G401.6 (cell line): ENCODE data around the gene E2F1.
"Not testable (repeated sequence)": the region's sequence is repeated elsewhere in the genome, so short reads cannot be mapped to it uniquely, and the experiment has no call there.

Source experiments
- FAIRE-seq: peaks from 2 replicates; lab custom pipeline; 2012; peaks lifted over from hg19 to GRCh38; lab: Jason Lieb, UNC

E2F1 gene

GRCh38 chr20:33640287-33640686 is 45.9 kb downstream of the E2F1 start:
- no peak for FAIRE-seq

- FAIRE-seq = no peak
Observed at GRCh38 chr20:33636776-33637175, 49.4 kb downstream of the E2F1 start.

GRCh38 chr20:33635341-33635740 is 50.8 kb downstream of the E2F1 start:
- FAIRE-seq = no peak

- FAIRE-seq = not testable (repeated sequence)
Observed at GRCh38 chr20:33631910-33632309, 54.3 kb downstream of the E2F1 start.

- FAIRE-seq = no peak
Observed at GRCh38 chr20:33630507-33630906, 55.7 kb downstream of the E2F1 start.

- FAIRE-seq = no peak
Observed at GRCh38 chr20:33629979-33630378, 56.2 kb downstream of the E2F1 start.

- FAIRE-seq = no peak
Observed at GRCh38 chr20:33629533-33629932, 56.7 kb downstream of the E2F1 start.

GRCh38 chr20:33627577-33628216 is 58.5 kb downstream of the E2F1 start:
- FAIRE-seq = no peak

- FAIRE-seq = no peak
Observed at GRCh38 chr20:33626190-33626589, 60.0 kb downstream of the E2F1 start.
